ENCODE measurements around the gene ACACB. TPM values are rescaled to one million over a fixed set of nuclear protein-coding genes. Genes with fewer than 3 reads are reported as not detected.

ACACB gene
- total RNA-seq, 1 donor from 2014 or later: 64.5 TPM

DNA sequence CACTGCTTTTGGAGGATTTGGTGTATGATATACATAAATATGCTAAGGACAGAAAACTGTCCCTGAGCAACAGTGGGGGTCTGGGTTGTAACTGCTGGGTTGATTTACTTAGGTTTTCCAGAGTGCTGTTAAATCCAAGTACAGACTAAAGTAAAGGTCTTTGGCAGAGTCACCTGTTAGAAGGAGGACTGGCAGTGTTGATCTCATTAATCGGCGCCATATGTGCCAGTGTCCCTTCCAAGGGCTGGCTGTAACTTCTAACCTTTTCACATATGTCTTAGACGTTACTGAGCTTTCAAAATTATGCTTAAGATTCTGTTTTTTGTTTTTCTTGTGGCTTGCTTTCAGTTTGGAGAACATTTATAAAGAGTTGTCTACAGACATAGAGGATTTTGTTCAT lies 13.9 kb upstream of the ACACB start:
- DNase-seq (ENCODE audit: low spot score): no peak
- intact Hi-C loops (cut with DNase I): no loop called here

DNA sequence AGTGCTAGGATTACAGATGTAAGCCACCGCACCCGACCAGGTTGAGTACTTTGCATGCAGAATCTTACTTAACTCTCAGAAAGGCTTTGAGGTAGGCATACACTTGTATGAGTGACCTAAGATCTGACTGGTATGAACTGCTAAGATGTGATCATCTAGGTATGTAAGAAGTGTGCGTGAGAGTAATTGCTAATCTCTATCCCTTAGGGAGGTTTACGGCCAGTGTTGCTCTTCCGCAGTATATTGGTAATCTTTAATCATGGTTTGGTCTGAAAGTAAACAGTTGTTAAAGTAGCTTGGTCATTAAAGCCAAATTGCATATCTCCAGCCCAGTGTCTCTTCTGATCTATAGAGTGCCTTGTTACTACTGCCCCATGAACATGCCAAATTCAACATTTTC lies 11.2 kb upstream of the ACACB start:
- DNase-seq (ENCODE audit: low spot score): no peak
- intact Hi-C loops (cut with DNase I): no loop called here

DNA sequence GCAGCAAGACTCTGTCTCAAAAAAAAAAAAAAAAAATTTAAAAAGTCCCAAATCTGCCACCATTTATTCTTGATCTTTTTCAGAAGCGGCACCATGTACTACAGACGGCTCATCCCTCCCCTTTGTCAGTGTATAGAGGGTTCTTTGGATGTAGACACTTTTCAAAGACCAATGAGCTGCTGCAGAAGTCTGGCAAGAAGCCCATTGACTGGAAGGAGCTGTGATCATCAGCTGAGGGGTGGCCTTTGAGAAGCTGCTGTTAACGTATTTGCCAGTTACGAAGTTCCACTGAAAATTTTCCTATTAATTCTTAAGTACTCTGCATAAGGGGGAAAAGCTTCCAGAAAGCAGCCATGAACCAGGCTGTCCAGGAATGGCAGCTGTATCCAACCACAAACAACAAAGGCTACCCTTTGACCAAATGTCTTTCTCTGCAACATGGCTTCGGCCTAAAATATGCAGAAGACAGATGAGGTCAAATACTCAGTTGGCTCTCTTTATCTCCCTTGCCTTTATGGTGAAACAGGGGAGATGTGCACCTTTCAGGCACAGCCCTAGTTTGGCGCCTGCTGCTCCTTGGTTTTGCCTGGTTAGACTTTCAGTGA lies 6.5 kb upstream of the ACACB start:
- DNase-seq (ENCODE audit: low spot score): no peak
- intact Hi-C loops (cut with DNase I): no loop called here

DNA sequence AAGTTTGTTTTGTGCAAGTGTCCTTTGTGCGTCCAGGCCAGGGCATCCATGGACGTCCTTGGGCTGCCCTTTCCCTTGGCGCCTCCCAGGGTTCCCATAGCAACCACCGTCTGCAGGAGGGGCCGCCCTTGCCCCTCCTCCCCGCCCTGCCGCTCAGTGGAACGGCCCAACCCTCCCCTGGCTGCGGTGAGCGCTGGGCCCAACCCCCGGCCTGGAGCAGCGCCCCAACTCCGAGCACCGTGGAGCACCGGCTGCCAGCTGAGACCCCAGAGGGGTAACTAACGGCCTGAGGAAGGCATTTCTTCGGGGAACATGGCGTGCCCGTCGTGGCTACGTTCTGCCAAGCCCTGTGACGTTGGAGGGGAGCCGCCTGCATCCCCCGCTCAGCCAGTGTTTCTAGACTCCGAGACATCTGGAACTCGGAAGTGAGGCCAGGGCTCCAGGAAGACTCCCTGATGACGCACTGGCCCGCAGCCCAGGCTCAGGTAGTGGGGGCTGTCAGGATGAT lies 5.3 kb upstream of the ACACB start:
- intact Hi-C loops (cut with DNase I): no loop called here
- peak; percentile 95 for DNase-seq (ENCODE audit: low spot score)

DNA sequence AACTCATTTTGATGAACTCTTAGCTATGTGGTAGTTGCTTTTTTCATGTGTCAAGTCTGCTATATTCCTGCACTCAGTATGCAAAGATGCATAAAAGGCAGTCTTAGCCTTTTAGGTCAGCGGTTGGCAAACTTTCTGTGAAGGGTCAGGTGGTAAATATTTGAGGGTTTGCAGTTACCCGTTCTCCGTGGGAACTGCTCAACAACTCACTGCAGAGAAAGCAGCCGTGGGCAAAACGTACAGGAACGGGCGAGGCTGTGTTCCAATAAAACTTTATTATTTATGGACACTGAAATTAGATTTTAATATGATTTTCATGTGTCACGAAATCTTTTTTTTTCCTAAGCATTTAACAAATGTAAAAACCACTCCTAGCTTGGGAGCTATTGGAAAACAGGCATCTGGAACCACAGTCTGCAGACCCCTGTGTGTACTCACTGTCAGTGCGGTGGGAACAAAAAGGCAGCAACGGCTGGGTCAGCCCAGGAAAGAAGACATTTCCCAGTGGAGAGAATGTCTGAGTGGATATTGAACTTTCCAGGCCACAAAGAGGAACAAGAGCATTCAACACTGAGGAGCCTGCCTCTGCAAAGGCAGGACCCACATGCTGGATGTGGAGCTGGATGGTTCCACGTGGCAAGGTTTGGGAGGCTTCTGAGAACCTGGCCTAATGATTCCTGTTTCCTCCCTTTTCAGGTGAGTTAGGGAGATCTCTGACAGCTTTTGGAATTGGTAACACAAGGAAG lies 3.5 kb upstream of the ACACB start:
- intact Hi-C loops (cut with DNase I): no loop called here
- DNase-seq (ENCODE audit: low spot score): no peak

DNA sequence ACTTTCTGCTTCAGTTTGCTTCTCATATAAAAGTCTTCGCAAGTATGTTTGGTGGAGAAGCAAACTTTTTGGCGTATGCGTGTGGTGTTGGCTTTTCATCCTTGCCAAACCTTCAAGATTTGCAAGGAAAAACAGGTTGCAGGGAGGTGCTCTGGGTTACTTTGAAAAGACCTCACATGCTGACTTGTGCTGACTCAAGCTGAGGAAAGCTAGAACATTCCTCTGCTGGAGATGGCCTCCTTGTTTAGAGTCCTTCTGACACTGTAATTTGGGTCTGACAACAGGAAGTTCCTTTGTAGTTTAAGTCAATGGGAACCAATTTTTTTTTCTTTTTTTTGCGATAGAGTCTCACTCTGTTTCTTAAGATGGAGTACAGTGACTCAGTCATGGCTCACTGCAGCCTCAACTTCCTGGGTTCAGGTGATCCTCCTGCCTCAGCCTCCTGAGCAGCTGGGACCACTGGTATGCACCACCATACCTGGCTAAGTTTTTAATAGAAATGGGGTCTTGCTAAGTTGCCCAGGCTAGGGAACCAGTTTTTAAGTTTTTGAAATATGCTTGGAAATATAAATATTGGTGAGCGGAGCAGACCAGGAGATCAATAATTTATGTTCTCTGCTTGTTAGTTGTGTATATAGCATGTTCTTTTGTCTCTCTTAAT lies 2.6 kb upstream of the ACACB start:
- DNase-seq (ENCODE audit: low spot score): no peak
- intact Hi-C loops (cut with DNase I): loop anchor here (2.0 kb wide), 1 partner anchor 45 kb away; no protein-coding TSS in a partner anchor

DNA sequence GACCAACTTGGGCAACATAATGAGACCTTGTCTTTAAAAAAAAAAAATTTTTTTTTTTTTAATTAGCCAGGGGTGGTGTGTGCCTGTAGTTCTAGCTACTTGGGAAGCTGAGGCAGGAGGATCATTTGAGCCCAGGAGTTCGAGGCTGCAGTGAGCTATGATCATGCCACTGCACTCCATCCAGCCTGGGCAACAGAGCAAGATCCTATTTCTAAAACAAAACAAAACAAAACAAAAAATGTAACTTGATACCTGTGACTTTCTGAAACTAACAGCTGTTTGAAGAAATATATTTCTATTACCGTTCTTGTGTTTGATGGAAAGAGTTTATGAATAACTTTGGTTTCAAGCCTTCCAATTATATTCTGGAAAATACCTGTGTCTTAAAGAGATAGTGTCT lies 1.7 kb upstream of the ACACB start:
- intact Hi-C loops (cut with DNase I): loop anchor here (2.0 kb wide), 1 partner anchor 44 kb away; no protein-coding TSS in a partner anchor
- DNase-seq (ENCODE audit: low spot score): no peak

DNA sequence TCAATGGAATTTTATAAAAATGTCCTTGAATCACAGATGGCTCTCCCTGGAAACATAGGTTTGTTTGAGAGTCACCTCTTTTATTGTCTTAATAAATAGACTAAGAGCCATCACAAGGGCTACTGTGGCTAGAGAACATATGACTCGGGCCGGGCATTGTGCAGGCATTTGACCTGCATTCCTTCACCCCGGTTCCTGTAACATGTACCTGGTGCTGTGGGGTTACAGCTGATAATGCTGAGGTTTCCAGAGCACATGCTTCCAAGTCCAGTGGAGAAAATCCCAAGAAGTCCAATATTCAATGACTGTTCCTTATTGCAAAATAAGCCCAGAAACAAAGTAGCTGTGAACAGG lies 1.0 kb upstream of the ACACB start:
- intact Hi-C loops (cut with DNase I): loop anchor here (2.0 kb wide), 1 partner anchor 43 kb away; no protein-coding TSS in a partner anchor
- no peak for DNase-seq (ENCODE audit: low spot score)

DNA sequence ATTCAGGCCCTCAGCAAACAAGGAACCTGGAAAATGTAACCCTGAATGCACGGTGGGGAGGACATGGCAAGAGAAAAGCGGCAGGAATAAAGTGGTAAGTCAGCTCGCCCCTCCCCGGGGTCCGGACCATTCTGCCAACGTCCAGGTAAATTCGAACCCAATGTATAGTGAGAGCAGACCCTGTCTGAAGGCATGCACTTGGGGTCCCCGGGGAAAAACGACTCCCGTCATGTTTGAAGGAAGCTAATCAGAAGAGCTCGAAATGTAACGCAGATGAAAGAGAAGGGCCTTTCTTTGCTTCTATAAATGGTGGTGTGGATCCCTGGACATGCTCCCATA lies 193 bp downstream of the ACACB start:
- intact Hi-C loops (cut with DNase I): no loop called here
- no peak for DNase-seq (ENCODE audit: low spot score)

DNA sequence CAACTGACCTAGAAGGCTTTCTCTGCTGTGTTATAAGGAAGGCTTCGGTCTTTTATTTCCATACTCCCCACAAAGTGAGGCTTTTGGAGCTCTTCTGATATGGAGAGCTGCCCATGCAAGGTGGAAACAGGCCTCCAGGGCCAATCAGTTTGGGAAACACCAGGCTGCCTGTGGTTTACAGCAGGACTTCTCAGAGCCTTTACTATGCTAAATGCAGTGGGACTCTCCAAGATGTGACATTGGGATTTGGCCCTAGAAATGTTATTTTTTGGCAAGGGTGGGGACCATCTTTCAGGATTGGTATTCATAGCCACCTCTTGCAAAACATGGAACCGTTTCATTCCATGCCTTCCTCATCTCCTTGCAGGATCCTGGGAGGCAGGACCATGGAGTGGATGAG lies 3.7 kb downstream of the ACACB start:
- intact Hi-C loops (cut with DNase I): no loop called here
- DNase-seq (ENCODE audit: low spot score): no peak

DNA sequence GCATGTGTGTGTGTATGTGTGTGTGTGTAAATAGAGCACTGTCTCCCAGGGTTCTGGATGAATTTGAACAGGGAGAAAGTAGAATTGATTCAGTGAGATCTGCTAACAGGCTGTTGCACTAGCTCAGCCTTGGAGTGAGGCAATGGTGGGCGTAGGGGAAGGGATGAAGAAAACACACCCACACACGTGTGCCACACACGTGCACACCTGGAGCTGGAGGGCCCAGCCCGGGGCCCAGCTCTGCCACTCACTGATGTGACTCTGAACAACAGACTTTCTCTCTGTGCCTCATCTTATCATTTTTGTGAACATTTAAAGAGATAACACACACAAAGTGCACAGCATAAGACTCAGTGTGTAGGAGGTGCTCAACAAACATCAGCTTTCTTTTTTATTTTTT lies 4.2 kb downstream of the ACACB start:
- intact Hi-C loops (cut with DNase I): no loop called here
- no peak for DNase-seq (ENCODE audit: low spot score)

DNA sequence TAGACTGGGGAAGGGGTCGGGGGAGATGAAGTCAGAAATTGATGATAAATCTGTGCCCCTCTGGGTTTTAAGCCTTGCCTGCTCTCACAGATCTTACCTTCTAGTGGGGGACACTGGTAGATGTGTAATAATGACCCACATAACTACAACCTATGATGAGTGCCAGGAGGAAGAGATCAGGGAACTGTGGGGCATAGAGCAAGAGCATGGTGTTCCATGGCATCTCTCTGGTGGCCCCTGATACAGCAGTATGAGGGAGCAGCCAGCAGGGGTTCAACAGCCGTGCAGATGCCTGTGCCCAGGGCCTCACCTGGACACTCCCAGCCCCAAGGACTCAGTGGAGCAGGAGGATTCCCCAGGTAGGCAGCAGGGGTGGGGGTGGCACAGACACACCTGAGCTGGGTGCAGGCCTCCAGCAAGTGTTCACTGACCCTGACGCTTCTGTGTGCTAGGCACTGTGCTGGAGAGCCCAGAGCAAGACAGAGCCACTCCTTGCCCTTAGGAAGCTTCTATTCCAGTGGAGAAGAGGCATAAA lies 5.0 kb downstream of the ACACB start:
- DNase-seq (ENCODE audit: low spot score): no peak
- intact Hi-C loops (cut with DNase I): no loop called here

DNA sequence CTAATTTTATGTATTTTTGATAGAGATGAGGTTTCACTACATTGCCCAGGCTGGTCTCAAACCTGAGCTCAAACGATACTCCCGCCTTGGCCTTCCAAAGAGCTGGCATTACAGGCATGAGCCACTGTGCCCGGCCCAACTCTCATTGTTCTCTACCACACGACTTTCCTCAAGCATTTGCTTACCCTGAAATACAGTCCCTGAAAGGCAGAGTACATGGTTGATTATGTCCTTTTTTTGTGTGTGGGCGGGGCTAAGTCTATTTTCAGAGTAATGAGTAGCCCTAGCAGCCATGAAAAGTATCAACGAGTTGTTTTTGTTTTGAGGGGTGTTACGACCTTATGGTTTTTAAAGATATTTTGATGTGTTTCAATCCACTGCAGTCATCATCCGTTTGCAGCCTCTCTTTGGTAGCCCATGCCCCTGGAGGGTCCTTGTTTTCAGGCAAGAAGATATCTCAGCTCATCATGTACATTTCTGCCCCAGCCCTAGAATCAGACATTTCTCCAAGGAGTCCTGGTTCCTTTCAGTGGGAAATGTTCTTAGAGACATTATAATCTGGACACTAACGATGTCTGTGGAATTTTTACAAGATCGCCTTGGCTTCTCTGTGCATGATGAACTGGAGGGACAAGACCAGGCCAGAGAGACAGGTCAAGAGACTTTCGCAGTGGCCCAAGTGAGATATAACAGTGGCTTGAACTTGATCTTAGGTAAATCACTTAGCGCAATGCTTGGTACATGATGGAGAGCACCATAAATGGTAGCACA lies 8.7 kb downstream of the ACACB start:
- no peak for DNase-seq (ENCODE audit: low spot score)
- intact Hi-C loops (cut with DNase I): no loop called here

DNA sequence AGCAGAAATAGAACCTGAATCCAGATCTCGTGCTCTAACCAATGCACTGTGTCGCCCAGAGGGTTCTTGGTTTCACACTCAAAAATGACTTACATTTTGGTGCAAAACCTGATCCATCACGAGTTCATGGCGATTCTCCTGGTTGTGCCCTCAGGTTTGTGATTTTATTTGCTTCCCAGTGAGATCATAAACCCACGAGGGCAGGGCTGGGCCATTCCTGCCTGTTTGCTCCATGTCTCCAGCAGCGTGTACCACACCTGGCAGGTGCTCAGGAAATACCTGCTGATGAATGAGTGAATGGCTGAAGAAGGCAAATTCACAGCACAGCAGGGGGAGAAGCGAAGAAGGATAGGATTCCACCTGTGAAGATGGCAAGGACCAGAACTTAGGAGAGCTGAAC lies 9.4 kb downstream of the ACACB start:
- intact Hi-C loops (cut with DNase I): no loop called here
- DNase-seq (ENCODE audit: low spot score): no peak

DNA sequence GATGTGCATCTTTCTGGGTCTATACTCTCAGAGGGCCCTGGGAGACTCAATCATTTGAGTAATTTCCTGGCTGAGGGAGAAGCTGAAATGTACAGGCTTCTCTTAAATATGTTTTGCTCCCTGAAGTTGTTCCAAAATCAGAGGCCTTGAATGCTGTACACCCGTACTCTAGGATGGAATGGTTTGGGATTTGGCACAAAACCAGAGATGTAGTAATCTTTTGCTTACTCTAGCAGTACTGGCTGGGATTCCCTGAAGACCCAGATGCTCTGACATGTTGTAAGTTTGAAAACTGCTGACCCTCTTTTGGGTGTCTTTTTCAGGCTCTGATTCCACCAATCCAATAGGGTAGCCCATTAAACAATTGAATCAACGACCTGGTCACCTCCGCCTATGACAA lies 10.4 kb downstream of the ACACB start:
- intact Hi-C loops (cut with DNase I): no loop called here
- no peak for DNase-seq (ENCODE audit: low spot score)

DNA sequence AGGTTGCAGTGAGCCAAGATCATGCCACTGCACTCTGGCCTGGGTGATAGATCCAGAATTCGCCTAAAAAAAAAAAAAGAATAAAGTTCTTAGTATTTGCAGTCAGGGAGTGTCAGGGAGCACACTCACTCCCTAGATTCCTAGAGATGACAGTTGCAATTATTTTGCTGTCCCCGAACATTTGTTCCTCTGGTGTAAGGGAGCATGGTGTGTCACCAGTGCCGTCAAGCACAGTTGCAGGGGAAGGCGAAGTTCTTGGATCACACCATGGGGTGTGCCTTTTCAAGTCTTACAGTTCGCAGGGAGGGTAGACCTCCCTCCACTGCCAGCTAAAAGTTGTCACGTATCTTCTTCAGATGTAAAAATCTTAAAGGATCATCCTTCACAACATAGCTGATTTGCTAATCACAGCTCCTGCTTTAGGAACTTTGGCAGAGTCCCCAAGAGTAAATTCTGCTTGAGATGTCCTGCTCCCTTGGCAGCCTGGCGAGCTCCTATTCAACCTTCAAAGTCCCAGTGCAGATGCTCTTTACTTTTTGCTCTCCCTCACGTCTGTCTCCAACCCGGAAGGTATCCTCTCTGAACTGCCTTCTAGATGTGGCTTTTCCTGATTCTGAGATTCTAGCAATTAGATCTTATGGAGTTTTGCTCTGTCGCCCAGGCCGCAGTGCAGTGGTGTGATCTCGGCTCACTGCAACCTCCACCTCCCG lies 11.3 kb downstream of the ACACB start:
- no peak for DNase-seq (ENCODE audit: low spot score)
- intact Hi-C loops (cut with DNase I): no loop called here

DNA sequence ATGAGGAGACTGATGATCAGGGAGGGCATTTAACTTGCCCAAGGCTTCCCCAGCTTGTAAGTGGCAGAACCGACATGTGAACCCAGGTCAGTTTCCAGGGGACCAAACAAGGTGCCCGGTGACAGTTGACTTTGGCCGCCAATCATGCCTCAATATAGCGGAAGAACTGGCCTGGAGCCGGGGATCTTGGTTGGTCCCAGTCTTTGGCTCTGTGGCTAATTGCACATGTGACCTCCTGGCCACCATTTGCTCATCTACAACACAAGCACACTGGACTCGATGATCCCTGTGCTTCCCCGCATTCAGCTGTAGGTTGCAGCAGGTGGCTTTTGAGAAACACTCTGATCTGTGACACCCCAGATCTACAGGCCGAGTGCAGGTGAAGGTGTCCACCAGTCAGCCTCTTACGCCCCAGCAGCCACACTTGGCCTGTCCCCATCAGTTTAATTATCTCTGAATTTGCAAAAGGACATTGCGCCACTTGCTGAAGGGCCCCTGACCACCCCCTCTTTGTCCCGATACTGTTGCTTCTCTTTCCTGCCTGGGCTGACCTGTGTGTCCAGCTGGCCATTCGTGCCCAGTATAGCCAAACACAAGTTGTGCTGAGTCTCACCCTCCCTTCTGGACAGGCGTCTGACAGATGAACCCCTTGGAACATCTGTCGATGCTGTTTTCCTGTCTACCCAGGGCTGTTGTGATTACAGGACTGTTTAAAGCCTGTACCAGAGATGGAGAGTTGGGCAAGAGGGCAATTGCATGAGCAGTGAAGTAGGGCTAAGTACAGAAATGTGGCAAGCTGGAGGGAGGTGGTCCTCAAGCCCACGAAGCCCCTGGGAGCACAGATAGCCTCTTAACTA lies 14.1 kb downstream of the ACACB start:
- no peak for DNase-seq (ENCODE audit: low spot score)
- intact Hi-C loops (cut with DNase I): no loop called here
